ENCODE measurements around the gene THRB.

Gene THRB

GRCh38 chr3:24225385-24225950 is 269.2 kb downstream of the THRB start:
- DNase-seq (ENCODE audit: low spot score), result no peak

- no peak for DNase-seq (ENCODE audit: low spot score)
Observed at GRCh38 chr3:24224666-24225384, 269.8 kb downstream of the THRB start.

DNA sequence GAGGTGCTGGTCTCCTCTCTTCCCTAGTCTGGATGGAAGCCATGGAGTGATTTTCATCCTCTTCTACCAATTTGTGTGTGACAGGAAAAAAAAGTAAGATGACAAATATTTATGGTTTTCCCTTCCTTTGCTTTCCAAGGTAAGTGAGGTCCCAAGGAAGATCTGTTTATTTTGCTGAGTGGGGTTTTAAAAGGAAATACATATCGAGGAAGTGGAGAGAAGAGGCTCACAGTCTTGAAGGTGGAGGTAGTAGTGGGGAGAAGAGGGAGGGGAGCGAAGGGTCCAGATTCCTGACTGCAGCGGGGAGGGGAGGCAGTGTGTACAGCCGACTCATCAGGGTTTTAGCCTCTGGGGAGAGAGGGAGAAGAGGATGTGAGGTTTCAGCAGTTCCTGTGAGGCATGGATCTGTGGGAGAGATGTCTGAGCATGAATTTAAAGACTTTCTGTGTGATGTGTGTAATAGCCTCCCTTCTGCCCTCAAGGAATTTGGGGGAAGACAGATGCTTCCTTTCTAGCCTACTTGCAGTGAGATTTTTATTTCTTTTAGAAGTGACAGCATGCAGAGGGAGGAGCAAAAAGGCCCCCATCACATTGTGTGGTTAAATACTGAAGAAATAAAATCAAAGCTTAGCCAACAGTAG is 272.4 kb downstream of the THRB start:
- DNase-seq (ENCODE audit: low spot score), result no peak

GRCh38 chr3:24220859-24221657 is 273.6 kb downstream of the THRB start:
- peak; percentile 90 for DNase-seq (ENCODE audit: low spot score)

- no peak for DNase-seq (ENCODE audit: low spot score)
Observed at GRCh38 chr3:24215502-24215901, 279.1 kb downstream of the THRB start.

DNA sequence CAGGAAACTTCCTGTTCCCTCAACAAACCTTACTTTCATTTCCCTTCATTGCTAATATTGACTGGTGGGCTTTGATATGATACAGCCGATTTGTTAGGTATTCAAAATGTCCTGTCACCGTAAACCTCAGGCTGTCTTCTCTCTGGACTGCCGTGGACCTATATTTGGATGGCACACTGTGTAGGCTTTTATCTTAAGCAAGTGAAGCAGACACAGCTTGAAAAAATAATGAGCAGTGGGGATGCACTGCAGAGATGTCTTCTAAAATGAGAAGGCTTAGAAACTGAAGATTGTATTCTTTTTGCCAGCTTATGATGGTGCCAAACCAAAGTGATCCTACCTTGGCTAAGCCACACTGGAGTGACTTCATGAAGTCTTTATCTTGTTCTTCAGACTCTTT is 283.3 kb downstream of the THRB start:
- no peak for DNase-seq (ENCODE audit: low spot score)

DNA sequence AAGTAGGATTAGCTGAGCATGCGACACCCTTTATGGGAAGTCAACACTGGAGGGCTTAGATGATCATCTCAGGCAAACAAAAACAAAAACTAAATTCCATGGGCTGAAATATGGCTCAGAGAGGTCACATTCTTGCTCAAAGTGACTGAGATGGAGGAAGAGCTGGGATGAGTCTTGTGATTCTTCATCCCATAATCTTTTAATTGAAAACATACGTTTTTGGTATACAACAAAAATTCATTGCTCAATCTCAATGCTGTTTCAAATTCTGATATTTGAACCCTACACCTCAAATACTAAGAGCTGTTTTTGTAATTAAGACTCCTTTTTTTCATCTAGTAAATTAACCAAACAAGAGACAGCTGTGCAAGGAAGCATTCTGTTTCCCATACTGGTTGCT is 292.6 kb downstream of the THRB start:
- DNase-seq (ENCODE audit: low spot score), result peak; percentile 34

- DNase-seq (ENCODE audit: low spot score), result no peak
Observed at GRCh38 chr3:24201301-24201700, 293.3 kb downstream of the THRB start.

DNA sequence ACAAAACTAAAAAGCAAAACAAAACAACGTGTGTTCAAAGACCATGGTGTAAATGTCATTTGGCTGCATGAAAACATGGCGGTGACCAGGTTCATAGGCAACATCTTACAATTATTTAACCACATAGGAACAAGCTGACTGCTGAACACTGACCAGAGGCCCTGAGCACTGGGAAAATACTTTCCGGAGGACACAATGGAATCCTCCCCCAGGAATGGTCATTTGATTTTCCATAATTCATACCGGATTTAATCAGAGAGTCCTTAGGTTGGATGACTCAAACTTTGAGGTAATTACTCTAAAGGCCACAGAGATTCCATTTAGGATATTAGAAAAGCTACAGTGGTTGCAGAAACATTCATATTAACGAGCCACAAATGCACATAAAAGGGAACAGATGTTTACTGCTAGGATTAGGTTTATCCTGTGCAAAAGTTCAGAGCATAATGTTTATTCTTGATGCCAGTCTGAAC is 294.8 kb downstream of the THRB start:
- DNase-seq (ENCODE audit: low spot score), result peak; percentile 41

- DNase-seq (ENCODE audit: low spot score), result no peak
Observed at GRCh38 chr3:24199300-24199699, 295.4 kb downstream of the THRB start.

DNA sequence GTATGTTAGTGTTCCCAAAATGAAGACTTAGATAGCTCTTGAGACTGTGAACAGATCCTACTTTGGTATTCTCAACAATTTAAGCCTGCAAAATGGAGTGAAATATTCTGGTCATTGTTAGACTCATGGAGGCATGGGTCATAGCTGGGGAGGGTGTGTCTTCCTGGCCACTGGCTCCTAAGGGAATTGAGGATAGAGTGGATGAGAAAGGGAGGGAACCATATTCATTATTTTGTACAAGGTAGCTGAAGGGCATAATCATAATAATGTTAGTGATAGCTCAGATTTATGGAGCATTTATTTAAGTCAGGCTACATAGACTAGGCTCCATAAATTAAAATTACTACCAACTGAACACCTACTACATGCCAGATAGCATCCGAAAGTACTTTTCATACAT is 295.9 kb downstream of the THRB start:
- no peak for DNase-seq (ENCODE audit: low spot score)

GRCh38 chr3:24197809-24198208 is 296.8 kb downstream of the THRB start:
- no peak for DNase-seq (ENCODE audit: low spot score)

GRCh38 chr3:24196526-24196925 is 298.1 kb downstream of the THRB start:
- DNase-seq (ENCODE audit: low spot score), result peak; percentile 68

DNA sequence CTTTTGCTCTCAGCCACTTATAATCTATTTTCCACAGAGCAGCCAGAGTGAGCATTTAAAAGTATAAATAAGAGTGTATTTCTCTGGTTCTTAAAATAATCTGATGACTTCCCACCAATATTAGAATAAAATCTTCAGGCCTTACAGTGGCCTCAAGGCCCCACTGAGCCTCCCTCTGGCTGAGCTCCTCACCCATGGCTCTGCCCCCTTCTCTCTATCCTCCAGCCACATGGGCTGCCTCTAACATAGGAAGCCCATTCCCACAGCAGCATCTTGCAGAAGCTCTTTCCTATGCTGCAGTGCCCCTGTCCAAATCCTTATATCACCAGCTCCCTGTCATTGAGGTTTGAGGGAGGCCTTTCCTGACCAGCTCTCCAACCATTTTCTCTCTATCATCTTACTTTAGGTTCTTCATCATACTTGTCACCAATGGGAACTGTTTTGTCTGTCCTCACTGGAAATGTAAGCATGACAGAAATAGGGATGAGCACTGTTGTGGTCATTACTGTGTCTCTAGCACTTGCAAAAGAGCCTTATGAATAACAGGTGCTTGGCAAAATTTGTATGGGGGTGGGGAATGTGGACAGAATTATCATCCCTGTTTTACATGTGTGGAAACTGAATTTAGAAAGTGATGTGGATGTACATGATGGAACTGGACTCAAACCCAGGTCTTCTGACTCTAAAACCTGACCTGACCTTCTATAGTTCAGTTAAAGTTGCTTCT is 299.0 kb downstream of the THRB start:
- no peak for DNase-seq (ENCODE audit: low spot score)

- no peak for DNase-seq (ENCODE audit: low spot score)
Observed at GRCh38 chr3:24192469-24193056, 302.1 kb downstream of the THRB start.

- no peak for DNase-seq (ENCODE audit: low spot score)
Observed at GRCh38 chr3:24191801-24192403, 302.7 kb downstream of the THRB start.

DNA sequence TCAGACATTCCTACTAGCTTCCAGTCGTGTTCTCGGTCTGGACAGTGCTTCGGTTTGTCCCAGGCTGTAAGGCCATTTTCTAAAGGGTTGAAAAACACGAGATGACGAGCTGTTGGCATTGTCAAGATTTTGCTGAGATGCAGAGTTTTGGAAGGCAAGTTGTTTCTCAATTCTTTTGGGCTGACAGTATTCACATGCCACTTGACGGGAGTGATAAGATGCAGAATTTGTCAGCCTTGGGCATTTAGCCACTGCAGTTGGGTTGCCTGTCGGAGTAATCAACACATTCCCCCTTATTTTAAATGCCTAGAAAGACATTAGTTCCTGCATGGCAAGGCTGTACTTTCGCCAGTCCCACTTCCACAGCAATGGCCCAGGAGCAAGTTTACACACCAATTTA is 304.4 kb downstream of the THRB start:
- no peak for DNase-seq (ENCODE audit: low spot score)

DNA sequence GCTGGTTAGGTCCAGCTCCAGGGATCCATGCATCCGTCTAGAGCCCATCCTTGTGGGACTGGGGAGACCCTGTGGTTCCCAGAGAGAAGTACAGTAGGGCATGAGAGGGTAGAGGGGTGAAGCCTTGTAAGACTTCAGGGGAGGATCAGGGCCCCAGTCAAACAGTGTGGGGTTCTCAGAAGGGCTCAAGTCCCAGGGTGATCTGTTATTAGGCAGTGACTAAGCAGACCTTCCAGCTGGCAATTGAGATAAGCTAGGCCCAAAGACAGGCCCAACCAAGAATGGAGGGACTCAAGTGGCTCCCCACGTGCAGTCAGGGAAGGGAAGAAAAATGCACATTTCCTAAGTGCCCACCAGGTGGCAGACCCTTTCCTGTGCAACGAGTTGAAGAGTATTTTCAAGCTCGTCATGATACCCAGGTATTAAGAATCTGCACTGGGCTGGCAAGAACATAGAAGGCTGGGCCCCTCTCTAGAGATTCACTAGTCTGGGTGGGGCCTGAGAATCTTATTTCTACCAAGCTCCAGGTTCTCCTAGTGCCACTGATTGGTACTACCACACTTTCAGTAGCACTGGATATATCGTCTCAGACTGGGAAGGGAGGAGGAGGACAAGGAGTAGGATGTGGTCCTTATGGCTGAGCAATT is 308.8 kb downstream of the THRB start:
- peak; percentile 56 for DNase-seq (ENCODE audit: low spot score)

DNA sequence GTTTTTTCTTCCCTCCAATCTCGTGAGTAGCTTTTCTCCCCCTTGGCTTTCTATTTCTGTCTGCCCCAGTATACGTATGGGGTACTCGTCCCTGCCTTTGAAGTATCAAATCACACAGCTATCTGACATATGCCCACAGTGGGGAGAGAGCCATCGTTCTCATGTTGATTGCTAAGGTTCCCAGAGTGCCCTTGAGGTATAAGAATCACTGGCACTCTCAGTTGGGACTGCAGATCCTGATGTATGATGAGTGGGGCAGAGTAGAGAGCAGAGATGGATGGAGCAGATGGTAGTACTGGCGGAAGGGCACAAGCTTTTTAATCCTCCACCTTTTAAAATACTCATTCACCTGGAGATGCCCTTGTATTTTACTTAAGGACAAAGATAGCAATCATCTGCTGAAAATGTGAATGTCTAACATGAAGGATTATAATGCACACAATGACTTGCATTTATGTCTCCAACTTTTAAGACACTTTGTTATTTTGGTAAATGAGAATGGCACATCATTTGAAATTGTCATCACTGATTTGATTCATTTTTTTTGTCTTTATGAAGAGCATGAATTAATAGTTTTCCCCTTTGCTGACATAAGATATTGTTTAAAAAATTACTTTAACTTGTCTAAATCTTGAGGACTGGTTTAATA is 310.0 kb downstream of the THRB start:
- no peak for DNase-seq (ENCODE audit: low spot score)

GRCh38 chr3:24182756-24183155 is 311.9 kb downstream of the THRB start:
- no peak for DNase-seq (ENCODE audit: low spot score)

Data from AG20443 (cell line).